ENCODE results near the gene GSPT1.

GRCh38 chr16:11852092-11852809, 63.5 kb downstream of the GSPT1 start:
- TF ChIP-seq CTCF (conservative IDR thresholded peaks at IDR 0.05; ENCODE audit: low read length) (no peak), EZH2phosphoT487 (IDR thresholded peaks at IDR 0.05; ENCODE audit: borderline replicate concordance, low read depth, low read length) (no peak)
